PFSK-1 (cell line): ENCODE data around the gene COL7A1.

Source experiments
- FOXP2 ChIP-seq: optimal IDR thresholded peaks from 2 replicates; pipeline ENCODE3; 2011; ENCODE audit warnings: borderline replicate concordance, control low read depth, inconsistent platforms; ENCODE audit not compliant: insufficient read depth; ENCODE audit errors: extremely low read length, extremely low read depth
- REST ChIP-seq, 2 experiments: IDR thresholded peaks; 2 replicates each; pipeline versions ENCODE4 v1.6.1 to v1.8.0; 2011 to 2012; ENCODE audit warnings: low read depth in 2 of 2, low read length in 2 of 2, control low read depth in 1 of 2, inconsistent platforms in 1 of 2, mild to moderate bottlenecking in 1 of 2, moderate library complexity in 1 of 2; ENCODE audit not compliant: insufficient read depth in 1 of 2

DNA sequence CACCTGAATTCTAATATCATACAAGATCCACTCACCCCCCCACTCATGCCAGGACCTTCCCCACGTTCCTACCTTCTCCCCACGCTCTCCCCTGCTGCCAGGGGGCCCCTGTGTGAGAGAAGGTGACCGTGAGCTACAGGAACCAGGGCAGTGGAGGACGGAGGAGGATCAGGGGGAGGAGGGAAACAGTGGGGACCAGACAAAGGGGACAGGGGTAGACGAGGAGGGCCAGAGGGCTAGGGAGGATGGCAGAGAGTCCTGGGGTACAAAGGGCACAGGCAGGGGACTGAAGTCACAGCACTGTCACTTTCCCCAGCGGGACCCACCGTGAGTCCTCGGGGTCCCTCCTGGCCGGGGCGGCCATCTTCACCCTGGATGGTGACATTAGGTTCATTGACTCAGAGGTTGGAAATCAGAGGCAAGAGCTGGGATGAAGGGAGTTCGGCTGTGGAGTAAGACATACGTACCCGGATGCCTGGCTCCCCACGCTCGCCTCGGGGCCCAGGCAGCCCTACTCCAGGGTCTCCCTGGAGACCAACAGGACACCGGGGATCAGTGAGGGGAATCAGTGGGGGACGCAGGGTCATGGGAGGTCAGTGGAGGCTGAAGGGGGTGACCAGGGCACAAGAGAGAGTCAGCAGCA, 25.2 kb downstream of the COL7A1 start:
- TF ChIP-seq REST (IDR thresholded peaks at IDR 0.05; ENCODE audit: insufficient read depth in 1 of 2, low read depth in 2 of 2, low read length in 2 of 2): no peak
- no peak for TF ChIP-seq FOXP2
